PC-9 (cell line): ENCODE measurements around the gene ELK3. TPM values are rescaled to one million over a fixed set of nuclear protein-coding genes. Genes with fewer than 3 reads are reported as not detected.

Experiments
- BruUV-seq: library from RNA; stranded (reverse); fragments of 400-500 nt; replicated peaks from 2 replicates; lab custom pipeline; 2021; lab: Mats Ljungman, UMichigan
- CTCF ChIA-PET: fragments of 300-600 bp; sonication (Branson Sonifier 250); formaldehyde crosslinking; loops from one replicate; lab custom pipeline; 2022; ENCODE audit warnings: antibody characterized with exemption; lab: Charles Lee
- POLR2A ChIA-PET: fragments of 300-600 bp; sonication (Branson Sonifier 250); formaldehyde crosslinking; loops from one replicate; lab custom pipeline; 2022; ENCODE audit warnings: antibody characterized with exemption; ENCODE audit not compliant: unreplicated experiment; lab: Charles Lee
- DNase-seq, 2 experiments: peaks; one replicate each; pipeline versions ENCODE4 v3.0.0 to v3.0.0-alpha.2; 2015 to 2022; ENCODE audit warnings: mixed read lengths in 1 of 2
- H2AFZ ChIP-seq: fragments of 200-600 bp; sonication (generic); 2 replicates; pipeline ENCODE4 v1.8.1; 2017; ENCODE audit warnings: antibody characterized with exemption
- H3F3A ChIP-seq: fragments of 200-600 bp; sonication (generic); 2 replicates; pipeline ENCODE4 v1.8.1; 2017; ENCODE audit warnings: antibody characterized with exemption, mild to moderate bottlenecking, low read depth; ENCODE audit not compliant: insufficient read depth
- H3K27ac ChIP-seq: fragments of 200-600 bp; sonication (generic); 2 replicates; pipeline ENCODE4 v1.6.1; 2016; ENCODE audit warnings: mixed run types
- H3K27me3 ChIP-seq: fragments of 200-600 bp; sonication (generic); 2 replicates; pipeline ENCODE4 v1.6.1; 2016; ENCODE audit warnings: low read depth, mixed run types; ENCODE audit not compliant: insufficient read depth
- H3K36me3 ChIP-seq: fragments of 200-600 bp; sonication (generic); 2 replicates; pipeline ENCODE4 v1.6.1; 2016; ENCODE audit warnings: low read depth, mixed run types
- H3K4me1 ChIP-seq: fragments of 200-600 bp; sonication (generic); replicated peaks from 2 replicates; pipeline ENCODE4 v1.6.1; 2016; ENCODE audit warnings: mixed run types; ENCODE audit not compliant: insufficient read depth
- H3K4me2 ChIP-seq: fragments of 200-600 bp; sonication (generic); 2 replicates; pipeline ENCODE4 v1.6.1; 2017; ENCODE audit warnings: mixed run types
- H3K4me3 ChIP-seq: fragments of 200-600 bp; sonication (generic); 2 replicates; pipeline ENCODE4 v1.6.1; 2016; ENCODE audit warnings: mixed run types
- H3K79me2 ChIP-seq: fragments of 200-600 bp; sonication (generic); 2 replicates; pipeline ENCODE4 v1.6.1; 2017; ENCODE audit warnings: low read depth, mixed run types
- H3K9me2 ChIP-seq: fragments of 200-600 bp; sonication (generic); 2 replicates; pipeline ENCODE4 v1.8.1; 2017; ENCODE audit warnings: mild to moderate bottlenecking; ENCODE audit not compliant: insufficient read depth
- H3K9me3 ChIP-seq: fragments of 200-600 bp; sonication (generic); 2 replicates; pipeline ENCODE4 v1.8.1; 2016; ENCODE audit warnings: low read depth; ENCODE audit not compliant: insufficient read depth
- H4K20me1 ChIP-seq: fragments of 200-600 bp; sonication (generic); 2 replicates; pipeline ENCODE4 v1.8.1; 2017; ENCODE audit not compliant: insufficient read depth
- CTCF ChIP-seq: fragments of 200-600 bp; sonication (generic); conservative IDR thresholded peaks from 2 replicates; pipeline ENCODE4 v1.6.1; 2017; ENCODE audit warnings: mixed run types, antibody characterized with exemption, mild to moderate bottlenecking, moderate library complexity
- EZH2 ChIP-seq: fragments of 200-600 bp; sonication (generic); IDR thresholded peaks from 2 replicates; pipeline ENCODE4 v1.8.0; 2017; ENCODE audit warnings: antibody characterized with exemption, low read depth
- intact Hi-C: fragments of 100-400 bp; cut with micrococcal nuclease; formaldehyde crosslinking; loops from one replicate; pipeline ENCODE4 v1.10.0; 2022; ENCODE audit not compliant: unreplicated experiment
- total RNA-seq: library from RNA; stranded (reverse); gene quantifications from 2 replicates; pipeline ENCODE4 v1.2.3, GENCODE V29; 2021

ELK3 gene
- total RNA-seq, 1 experiment from 2014 or later = 52.3 TPM

- Histone ChIP-seq H3K9me3 (no peaks in the 10 kb centered on the region), H3K4me3 (no peak overlapping the region), H3K36me3 (peaks cover 8% of the 10 kb centered on the region; the same call in 1 of the 2 replicates), H3K4me1 (no peaks in the 10 kb centered on the region), H2AFZ (no peak overlapping the region), H3K79me2 (peaks cover 80% of the 10 kb centered on the region), H4K20me1 (peaks cover 49% of the 10 kb centered on the region), H3K27me3 (no peaks in the 10 kb centered on the region), H3F3A (peaks cover 4% of the 10 kb centered on the region), H3K27ac (no peak overlapping the region), H3K9me2 (no peaks in the 10 kb centered on the region), H3K4me2 (no peak overlapping the region)
- no peak for DNase-seq
- CTCF ChIA-PET = no interaction called here
- intact Hi-C loops = no loop called here
- no TSS peak for BruUV-seq
- POLR2A ChIA-PET = no interaction called here
- TF ChIP-seq CTCF (no peak), EZH2 (no peak)
Observed at GRCh38 chr12:96236221-96236822, 42.1 kb downstream of the ELK3 start.

- no peak for DNase-seq
- intact Hi-C loops = no loop called here
- Histone ChIP-seq H3K4me3 (no peak overlapping the region), H2AFZ (no peak overlapping the region), H3K9me3 (no peaks in the 10 kb centered on the region), H3K4me1 (no peaks in the 10 kb centered on the region), H3K9me2 (no peaks in the 10 kb centered on the region), H3K79me2 (peaks cover 80% of the 10 kb centered on the region), H4K20me1 (peaks cover 50% of the 10 kb centered on the region), H3K4me2 (no peak overlapping the region), H3K27me3 (no peaks in the 10 kb centered on the region), H3K36me3 (peaks cover 9% of the 10 kb centered on the region; the same call in 1 of the 2 replicates), H3K27ac (no peak overlapping the region), H3F3A (peaks cover 4% of the 10 kb centered on the region)
- BruUV-seq = no TSS peak
- TF ChIP-seq CTCF (no peak), EZH2 (no peak)
- ChIA-PET POLR2A (interaction anchor here (0.6 to 0.7 kb wide), 3 partner anchors 9 to 1475 kb away, joined by 3 to 14 read pairs (median 5); no protein-coding TSS in a partner anchor), CTCF (interaction anchor here (0.6 kb wide), 1 partner anchor 179 kb away, joined by 3 read pairs; no protein-coding TSS in a partner anchor)
Observed at GRCh38 chr12:96237035-96237434, 42.9 kb downstream of the ELK3 start.

GRCh38 chr12:96237465-96238077, 43.4 kb downstream of the ELK3 start:
- peaks cover 55% of the 10 kb centered on the region for H4K20me1 ChIP-seq
- CTCF ChIA-PET = interaction anchor here (0.6 kb wide), 2 partner anchors 22 to 180 kb away, joined by 3 to 12 read pairs; no protein-coding TSS in a partner anchor
- H3K9me3 ChIP-seq = no peaks in the 10 kb centered on the region
- intact Hi-C loops = no loop called here
- H3K4me3 ChIP-seq = no peak overlapping the region
- no peak overlapping the region for H2AFZ ChIP-seq
- TF ChIP-seq CTCF (no peak), EZH2 (no peak)
- H3K9me2 ChIP-seq = no peaks in the 10 kb centered on the region
- peaks cover 12% of the 10 kb centered on the region; the same call in 1 of the 2 replicates for H3K36me3 ChIP-seq
- no TSS peak for BruUV-seq
- H3K79me2 ChIP-seq = peaks cover 81% of the 10 kb centered on the region
- no peak overlapping the region for H3K27ac ChIP-seq
- H3K4me2 ChIP-seq = no peak overlapping the region
- no peaks in the 10 kb centered on the region for H3K4me1 ChIP-seq
- H3K27me3 ChIP-seq = no peaks in the 10 kb centered on the region
- peak in 1 of 2 experiments; percentile 33 for DNase-seq
- peaks cover 4% of the 10 kb centered on the region for H3F3A ChIP-seq
- POLR2A ChIA-PET = interaction anchor here (0.6 to 0.7 kb wide), 3 partner anchors 9 to 1475 kb away, joined by 3 to 14 read pairs (median 5); no protein-coding TSS in a partner anchor
